Kidney epithelial cell (primary cell): ENCODE measurements around the gene PELI2. TPM values are rescaled to one million over a fixed set of nuclear protein-coding genes. Genes with fewer than 3 reads are reported as not detected.
"Not testable (repeated sequence)": the region's sequence is repeated elsewhere in the genome, so short reads cannot be mapped to it uniquely, and the experiment has no call there.

Source experiments
- DNase-seq: peaks from one replicate; pipeline ENCODE4 v3.0.0-alpha.2; 2010; ENCODE audit warnings: low read depth
- H3K27me3 ChIP-seq: 2 replicates; pipeline ENCODE4 v1.6.0; 2011; ENCODE audit warnings: low read length; ENCODE audit not compliant: control insufficient read depth, insufficient read depth
- H3K36me3 ChIP-seq: 2 replicates; pipeline ENCODE4 v1.5.1; 2011; ENCODE audit warnings: low read length; ENCODE audit not compliant: control insufficient read depth, insufficient read depth
- H3K4me3 ChIP-seq: 2 replicates; pipeline ENCODE4 v1.5.1; 2011; ENCODE audit warnings: low read depth, mild to moderate bottlenecking, control low read depth, low read length
- total RNA-seq: library from RNA; depleted of rRNA; stranded (reverse); fragments of >200 nt; gene quantifications from 2 replicates; pipeline ENCODE4 v1.2.3, GENCODE V29; 2015
- TF ChIP-seq, protein P1 (sequence below): IDR thresholded peaks from 2 replicates; pipeline ENCODE4 v1.5.1; 2011; ENCODE audit warnings: mild to moderate bottlenecking, moderate library complexity, low read length, control low read depth, inconsistent platforms; ENCODE audit not compliant: insufficient read depth, poor library complexity, severe bottlenecking

PELI2 gene
- total RNA-seq, 1 donor from 2014 or later = 4.8 TPM

DNA sequence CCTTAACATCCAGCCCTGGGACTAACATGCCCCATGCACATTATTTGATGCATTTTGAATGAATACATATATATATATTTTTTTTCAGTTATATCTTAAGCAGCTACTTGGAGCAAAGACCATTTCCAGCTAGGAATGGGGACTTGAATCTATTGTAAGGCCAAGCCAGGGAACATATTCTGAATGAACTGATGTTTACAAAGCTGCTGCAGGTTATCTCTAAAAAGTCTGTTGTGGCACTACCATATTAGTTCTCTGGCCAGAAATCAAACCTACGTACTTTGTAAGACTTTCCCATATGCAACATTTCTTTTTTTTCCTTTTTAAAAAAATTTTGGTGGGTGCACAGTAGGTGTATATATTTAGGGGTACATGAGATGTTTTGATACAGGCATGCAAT, 43.4 kb downstream of the PELI2 start:
- Histone ChIP-seq H3K27me3 (no peaks in the 10 kb centered on the region), H3K36me3 (no peaks in the 10 kb centered on the region), H3K4me3 (no peak overlapping the region)
- TF ChIP-seq, protein P1, sequence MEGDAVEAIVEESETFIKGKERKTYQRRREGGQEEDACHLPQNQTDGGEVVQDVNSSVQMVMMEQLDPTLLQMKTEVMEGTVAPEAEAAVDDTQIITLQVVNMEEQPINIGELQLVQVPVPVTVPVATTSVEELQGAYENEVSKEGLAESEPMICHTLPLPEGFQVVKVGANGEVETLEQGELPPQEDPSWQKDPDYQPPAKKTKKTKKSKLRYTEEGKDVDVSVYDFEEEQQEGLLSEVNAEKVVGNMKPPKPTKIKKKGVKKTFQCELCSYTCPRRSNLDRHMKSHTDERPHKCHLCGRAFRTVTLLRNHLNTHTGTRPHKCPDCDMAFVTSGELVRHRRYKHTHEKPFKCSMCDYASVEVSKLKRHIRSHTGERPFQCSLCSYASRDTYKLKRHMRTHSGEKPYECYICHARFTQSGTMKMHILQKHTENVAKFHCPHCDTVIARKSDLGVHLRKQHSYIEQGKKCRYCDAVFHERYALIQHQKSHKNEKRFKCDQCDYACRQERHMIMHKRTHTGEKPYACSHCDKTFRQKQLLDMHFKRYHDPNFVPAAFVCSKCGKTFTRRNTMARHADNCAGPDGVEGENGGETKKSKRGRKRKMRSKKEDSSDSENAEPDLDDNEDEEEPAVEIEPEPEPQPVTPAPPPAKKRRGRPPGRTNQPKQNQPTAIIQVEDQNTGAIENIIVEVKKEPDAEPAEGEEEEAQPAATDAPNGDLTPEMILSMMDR = no peak
- no peak for DNase-seq

- TF ChIP-seq, protein P1 = no peak
- DNase-seq = no peak
- H3K4me3 ChIP-seq = no peak overlapping the region
- no peaks in the 10 kb centered on the region for H3K27me3 ChIP-seq
- no peaks in the 10 kb centered on the region for H3K36me3 ChIP-seq
These were observed 44.3 kb downstream of the PELI2 start for GRCh38 chr14:56162476-56162875.

DNA sequence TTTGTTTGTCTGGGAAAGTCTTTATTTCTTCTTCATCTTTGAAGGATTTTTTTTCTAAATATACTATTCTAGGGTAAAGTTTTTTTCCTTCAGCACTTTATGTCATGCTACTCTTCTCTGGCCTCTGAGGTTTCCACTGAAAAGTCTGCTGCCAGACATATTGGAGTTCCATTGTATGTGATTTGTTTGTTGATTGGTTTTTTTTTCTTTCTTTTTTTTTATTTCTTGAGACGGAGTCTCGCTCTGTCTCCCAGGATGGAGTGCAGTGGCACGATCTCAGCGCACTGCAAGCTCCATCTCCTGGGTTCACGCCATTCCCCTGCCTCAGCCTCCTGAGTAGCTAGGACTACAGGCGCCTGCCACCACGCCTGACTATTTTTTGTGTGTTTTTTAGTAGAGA, 48.4 kb downstream of the PELI2 start:
- DNase-seq, H3K27me3 ChIP-seq, H3K36me3 ChIP-seq, H3K4me3 ChIP-seq: not testable (repeated sequence)

GRCh38 chr14:56168007-56168616, 49.9 kb downstream of the PELI2 start:
- Histone ChIP-seq H3K36me3 (no peaks in the 10 kb centered on the region), H3K27me3 (no peaks in the 10 kb centered on the region), H3K4me3 (no peak overlapping the region)
- DNase-seq = no peak
- TF ChIP-seq, protein P1 = no peak

GRCh38 chr14:56170028-56170427, 51.8 kb downstream of the PELI2 start:
- Histone ChIP-seq H3K36me3 (no peaks in the 10 kb centered on the region), H3K27me3 (no peaks in the 10 kb centered on the region), H3K4me3 (no peak overlapping the region)
- TF ChIP-seq, protein P1 = no peak
- no peak for DNase-seq

GRCh38 chr14:56170877-56171422, 52.7 kb downstream of the PELI2 start:
- H3K36me3 ChIP-seq = no peaks in the 10 kb centered on the region
- H3K27me3 ChIP-seq = no peaks in the 10 kb centered on the region
- no peak for DNase-seq
- no peak overlapping the region for H3K4me3 ChIP-seq
- TF ChIP-seq, protein P1 = no peak
